Liver (tissue), 3 donors: Measurements from ENCODE around the gene ADAMTS6.

Experiments used
- FOXA1 ChIP-seq: IDR thresholded peaks from 2 replicates; pipeline ENCODE4 v1.6.1; 2016; ENCODE audit warnings: antibody characterized with exemption
- JUND ChIP-seq, 2 donors: IDR thresholded peaks; 2 replicates each; pipeline ENCODE4 v1.6.1; 2016; ENCODE audit warnings: antibody characterized with exemption in 2 of 2
- NR2F2 ChIP-seq: IDR thresholded peaks from 2 replicates; pipeline ENCODE4 v1.6.1; 2016; ENCODE audit warnings: antibody characterized with exemption
- RAD21 ChIP-seq, 2 donors: IDR thresholded peaks; 2 replicates each; pipeline ENCODE4 v1.6.1; 2016; ENCODE audit warnings: antibody characterized with exemption in 2 of 2, mild to moderate bottlenecking in 2 of 2
- SP1 ChIP-seq: IDR thresholded peaks from 2 replicates; pipeline ENCODE4 v1.6.1; 2018; ENCODE audit warnings: antibody characterized with exemption, mild to moderate bottlenecking
- YY1 ChIP-seq: IDR thresholded peaks from 2 replicates; pipeline ENCODE4 v1.6.1; 2016; ENCODE audit warnings: antibody characterized with exemption, mild to moderate bottlenecking
- TF ChIP-seq, protein P1 (sequence below): fragments of 150-350 bp; IDR thresholded peaks from 2 replicates; pipeline ENCODE4 v1.5.1; 2017; ENCODE audit warnings: improper control_type of control experiment, low read depth, low read length; ENCODE audit not compliant: missing input control
- TF ChIP-seq, protein P2 (sequence below): IDR thresholded peaks from 2 replicates; pipeline ENCODE4 v1.6.1; 2016; ENCODE audit warnings: antibody characterized with exemption
- TF ChIP-seq, protein P3 (sequence below): IDR thresholded peaks from 2 replicates; pipeline ENCODE4 v1.6.1; 2016; ENCODE audit warnings: antibody characterized with exemption
- donor health status: healthy.
- donor health status: healthy.

DNA sequence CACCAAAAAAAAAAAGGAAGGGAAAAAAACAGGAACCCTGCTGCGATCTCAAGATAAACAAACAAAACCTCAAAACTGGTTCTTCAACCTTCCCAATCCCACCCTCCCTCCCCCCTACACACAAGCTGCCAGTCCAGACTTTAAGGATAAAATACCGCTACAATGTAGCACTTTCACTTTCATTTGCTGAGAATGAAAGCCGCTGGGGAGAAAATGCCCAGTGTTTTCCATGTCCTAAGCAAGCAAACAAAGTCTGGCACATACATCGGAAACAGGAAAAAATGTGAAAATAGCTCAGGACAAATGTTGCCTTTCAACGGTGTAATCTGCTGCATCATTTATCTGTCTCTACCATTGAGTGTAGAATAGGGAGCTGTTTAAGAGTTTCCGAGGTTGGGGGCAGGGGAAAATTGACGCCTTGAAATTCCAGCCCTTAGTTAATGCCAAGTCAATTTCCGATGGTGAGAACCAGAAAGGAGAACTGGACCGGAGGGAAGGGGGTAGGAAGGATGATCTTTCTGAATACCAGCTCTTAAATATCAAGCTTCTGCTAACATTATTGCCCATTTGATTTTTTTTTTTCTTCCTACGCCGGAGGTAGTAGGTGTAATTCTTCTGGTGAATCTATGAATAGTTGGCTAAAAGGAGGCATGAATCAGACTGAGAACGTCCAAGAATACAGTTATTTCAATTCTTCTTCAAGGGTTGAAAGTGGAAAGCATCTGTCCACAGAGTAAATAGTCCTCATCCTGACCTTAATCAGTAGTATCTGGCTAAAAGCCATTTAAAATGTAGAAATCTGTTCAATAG, 1.2 kb upstream of the ADAMTS6 start:
- TF ChIP-seq YY1 (peak; percentile 45), NR2F2 (no peak), RAD21 (IDR thresholded peaks at IDR 0.05) (no peak), JUND (IDR thresholded peaks at IDR 0.05) (no peak), SP1 (no peak), FOXA1 (no peak)
- TF ChIP-seq, protein P1, sequence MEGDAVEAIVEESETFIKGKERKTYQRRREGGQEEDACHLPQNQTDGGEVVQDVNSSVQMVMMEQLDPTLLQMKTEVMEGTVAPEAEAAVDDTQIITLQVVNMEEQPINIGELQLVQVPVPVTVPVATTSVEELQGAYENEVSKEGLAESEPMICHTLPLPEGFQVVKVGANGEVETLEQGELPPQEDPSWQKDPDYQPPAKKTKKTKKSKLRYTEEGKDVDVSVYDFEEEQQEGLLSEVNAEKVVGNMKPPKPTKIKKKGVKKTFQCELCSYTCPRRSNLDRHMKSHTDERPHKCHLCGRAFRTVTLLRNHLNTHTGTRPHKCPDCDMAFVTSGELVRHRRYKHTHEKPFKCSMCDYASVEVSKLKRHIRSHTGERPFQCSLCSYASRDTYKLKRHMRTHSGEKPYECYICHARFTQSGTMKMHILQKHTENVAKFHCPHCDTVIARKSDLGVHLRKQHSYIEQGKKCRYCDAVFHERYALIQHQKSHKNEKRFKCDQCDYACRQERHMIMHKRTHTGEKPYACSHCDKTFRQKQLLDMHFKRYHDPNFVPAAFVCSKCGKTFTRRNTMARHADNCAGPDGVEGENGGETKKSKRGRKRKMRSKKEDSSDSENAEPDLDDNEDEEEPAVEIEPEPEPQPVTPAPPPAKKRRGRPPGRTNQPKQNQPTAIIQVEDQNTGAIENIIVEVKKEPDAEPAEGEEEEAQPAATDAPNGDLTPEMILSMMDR, result no peak
- TF ChIP-seq, protein P2, sequence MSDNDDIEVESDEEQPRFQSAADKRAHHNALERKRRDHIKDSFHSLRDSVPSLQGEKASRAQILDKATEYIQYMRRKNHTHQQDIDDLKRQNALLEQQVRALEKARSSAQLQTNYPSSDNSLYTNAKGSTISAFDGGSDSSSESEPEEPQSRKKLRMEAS, result no peak
- TF ChIP-seq, protein P3, sequence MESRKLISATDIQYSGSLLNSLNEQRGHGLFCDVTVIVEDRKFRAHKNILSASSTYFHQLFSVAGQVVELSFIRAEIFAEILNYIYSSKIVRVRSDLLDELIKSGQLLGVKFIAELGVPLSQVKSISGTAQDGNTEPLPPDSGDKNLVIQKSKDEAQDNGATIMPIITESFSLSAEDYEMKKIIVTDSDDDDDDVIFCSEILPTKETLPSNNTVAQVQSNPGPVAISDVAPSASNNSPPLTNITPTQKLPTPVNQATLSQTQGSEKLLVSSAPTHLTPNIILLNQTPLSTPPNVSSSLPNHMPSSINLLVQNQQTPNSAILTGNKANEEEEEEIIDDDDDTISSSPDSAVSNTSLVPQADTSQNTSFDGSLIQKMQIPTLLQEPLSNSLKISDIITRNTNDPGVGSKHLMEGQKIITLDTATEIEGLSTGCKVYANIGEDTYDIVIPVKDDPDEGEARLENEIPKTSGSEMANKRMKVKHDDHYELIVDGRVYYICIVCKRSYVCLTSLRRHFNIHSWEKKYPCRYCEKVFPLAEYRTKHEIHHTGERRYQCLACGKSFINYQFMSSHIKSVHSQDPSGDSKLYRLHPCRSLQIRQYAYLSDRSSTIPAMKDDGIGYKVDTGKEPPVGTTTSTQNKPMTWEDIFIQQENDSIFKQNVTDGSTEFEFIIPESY, result no peak
